GM18873 (cell line): ENCODE data around the gene LRRC45.

Experiments
- ATAC-seq: cut with Tn5 transposase; IDR thresholded peaks from one replicate; pipeline ENCODE4 v1.9.1; 2021; ENCODE audit warnings: mild to moderate bottlenecking, moderate library complexity, moderate number of reproducible peaks; ENCODE audit not compliant: unreplicated experiment, low FRiP score

The LRRC45 gene

DNA sequence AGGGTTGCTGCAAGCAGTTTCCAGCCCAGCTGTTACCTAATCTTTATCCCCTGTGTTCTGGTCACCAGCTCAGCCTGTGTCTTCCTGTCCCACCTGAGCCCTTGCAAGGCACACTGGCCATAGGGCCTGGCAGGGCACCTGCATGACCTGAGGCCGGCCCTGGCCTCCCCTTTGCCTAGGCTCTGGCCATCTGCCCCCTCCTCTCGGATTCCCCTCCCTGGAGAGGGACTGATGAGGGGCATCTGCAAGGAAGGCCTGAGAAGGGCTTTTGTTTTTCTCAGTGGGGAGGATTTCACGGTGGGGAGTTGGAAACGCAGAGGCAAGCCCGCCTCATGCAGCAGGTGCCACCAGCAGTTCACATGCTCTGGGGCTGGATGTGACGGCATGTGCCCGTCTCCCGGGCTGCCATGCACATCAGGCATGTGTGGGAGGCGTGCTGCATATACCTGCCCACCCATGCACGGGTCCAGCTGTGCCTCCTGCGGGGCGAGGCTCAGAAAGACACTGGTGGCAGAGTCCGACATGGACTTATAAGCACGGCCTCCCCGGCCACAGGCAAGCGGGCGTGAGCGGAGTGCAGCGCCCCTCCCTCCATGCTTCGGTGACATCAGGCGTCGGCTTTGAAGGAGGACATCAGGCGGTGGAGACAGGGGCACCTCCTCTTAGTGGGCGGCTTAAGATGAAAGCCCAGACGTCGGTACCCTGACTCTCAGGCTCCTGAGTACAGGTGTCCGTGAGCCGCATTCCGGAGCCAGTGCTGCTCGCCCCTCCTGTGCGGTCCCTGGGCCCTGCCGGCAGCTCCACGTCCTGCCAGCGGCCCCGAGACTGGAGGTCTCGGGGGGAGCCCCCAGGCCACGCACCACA is 29.1 kb upstream of the LRRC45 start:
- no peak for ATAC-seq

DNA sequence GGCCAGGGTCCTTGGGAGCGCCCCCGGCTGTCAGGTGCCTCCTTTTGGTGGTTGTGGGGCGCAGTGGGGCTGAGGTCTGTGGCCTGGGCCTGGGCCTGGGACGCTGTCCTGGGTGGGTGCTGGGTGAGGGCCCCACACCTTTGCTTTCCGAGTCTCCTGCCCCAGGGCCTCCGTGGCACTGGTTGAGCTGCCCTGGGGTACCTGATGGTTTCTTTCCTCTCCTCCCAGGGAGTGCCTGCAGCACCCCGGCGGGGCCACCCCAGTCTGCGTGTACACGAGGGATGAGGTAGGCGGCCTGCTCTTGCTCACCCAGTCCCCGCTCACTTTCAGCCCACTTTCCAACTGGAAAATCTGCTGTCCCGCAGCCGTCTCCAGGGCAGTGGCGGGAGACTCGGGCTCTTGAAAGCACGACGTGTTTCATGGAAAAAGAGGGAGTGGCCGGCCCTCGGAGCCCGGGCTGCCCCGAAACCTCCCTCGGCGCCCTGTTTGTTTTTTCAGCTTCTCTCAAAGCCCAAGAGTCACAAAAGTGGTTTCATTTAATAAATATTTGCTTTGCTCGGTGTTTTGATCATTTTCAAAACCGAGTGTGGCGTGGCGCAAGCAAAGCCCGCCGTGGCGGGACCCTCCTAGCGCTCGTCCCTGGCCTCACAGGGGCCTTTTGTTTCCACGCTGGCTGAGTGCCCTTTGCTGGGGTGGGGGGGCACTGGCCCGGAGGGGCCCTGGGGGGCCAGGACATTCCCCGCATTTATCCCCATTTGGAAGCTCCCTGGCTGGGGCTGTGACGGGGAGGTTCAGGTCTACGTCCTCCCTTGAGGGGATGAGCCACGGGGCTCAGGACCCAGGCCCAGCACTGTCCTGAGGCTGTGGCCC is 28.3 kb upstream of the LRRC45 start:
- no peak for ATAC-seq

DNA sequence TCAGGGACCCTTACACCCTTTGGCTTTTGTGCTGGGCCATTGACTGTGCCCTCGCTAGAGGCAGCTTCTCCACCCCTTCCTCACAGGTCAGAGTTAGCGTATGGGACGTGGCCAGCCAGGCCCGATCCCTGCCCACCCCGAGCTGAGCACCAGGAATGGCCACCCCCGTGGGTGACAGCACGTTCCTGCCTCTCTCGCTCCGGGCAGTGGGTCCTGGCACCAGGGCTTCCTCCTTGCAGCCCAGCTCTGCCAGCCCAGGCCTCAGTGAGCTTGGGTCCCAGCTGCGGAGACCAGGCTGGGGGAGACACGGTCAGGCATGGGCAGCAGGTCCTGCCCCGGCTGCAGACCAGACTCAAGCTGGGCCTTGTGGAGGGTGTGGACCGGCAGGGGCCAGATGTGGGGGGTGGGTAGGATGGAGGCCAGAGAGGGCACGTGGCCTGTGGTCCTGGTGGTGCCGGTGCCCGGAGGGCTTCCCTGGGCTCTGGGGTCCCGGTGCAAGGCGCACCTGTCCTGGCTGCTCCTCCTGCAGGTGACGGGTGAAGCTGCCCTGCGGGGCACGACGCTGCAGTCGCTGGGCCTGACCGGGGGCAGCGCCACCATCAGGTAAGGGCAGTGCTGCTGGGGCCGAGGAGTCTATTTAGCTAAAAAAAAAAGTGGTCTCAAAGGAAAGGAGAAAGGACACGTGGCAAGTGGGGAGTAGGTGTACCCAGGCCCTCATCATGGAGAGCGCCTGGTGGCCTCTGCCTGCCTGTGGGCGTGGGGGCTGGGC is 27.5 kb upstream of the LRRC45 start:
- no peak for ATAC-seq

GRCh38 chr17:81996232-81996756 is 26.8 kb upstream of the LRRC45 start:
- ATAC-seq = no peak

GRCh38 chr17:81996757-81997441 is 26.2 kb upstream of the LRRC45 start:
- ATAC-seq = no peak

GRCh38 chr17:81998212-81998611 is 24.9 kb upstream of the LRRC45 start:
- no peak for ATAC-seq

GRCh38 chr17:81998691-81999438 is 24.2 kb upstream of the LRRC45 start:
- ATAC-seq = no peak

DNA sequence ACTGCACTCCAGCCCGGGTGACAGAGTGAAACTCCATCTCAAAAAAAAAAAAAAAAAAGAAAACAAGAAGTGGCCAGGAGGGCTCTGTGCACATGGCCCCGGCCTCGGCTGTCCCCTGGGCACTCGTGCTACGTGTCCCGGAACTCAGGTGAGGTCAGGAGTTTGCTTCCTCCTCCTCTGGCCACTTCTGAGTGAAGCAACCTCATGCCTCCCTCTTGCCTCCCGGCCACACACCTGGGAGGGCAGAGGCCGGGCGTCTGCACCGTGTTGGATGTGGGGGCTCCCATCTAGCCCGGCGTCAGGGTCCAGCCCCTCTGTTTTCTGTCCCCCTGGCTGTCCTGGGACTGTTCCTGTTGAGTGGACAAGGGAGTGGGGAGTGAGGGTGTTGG is 23.5 kb upstream of the LRRC45 start:
- no peak for ATAC-seq

GRCh38 chr17:81999976-82000802 is 22.9 kb upstream of the LRRC45 start:
- ATAC-seq = no peak

DNA sequence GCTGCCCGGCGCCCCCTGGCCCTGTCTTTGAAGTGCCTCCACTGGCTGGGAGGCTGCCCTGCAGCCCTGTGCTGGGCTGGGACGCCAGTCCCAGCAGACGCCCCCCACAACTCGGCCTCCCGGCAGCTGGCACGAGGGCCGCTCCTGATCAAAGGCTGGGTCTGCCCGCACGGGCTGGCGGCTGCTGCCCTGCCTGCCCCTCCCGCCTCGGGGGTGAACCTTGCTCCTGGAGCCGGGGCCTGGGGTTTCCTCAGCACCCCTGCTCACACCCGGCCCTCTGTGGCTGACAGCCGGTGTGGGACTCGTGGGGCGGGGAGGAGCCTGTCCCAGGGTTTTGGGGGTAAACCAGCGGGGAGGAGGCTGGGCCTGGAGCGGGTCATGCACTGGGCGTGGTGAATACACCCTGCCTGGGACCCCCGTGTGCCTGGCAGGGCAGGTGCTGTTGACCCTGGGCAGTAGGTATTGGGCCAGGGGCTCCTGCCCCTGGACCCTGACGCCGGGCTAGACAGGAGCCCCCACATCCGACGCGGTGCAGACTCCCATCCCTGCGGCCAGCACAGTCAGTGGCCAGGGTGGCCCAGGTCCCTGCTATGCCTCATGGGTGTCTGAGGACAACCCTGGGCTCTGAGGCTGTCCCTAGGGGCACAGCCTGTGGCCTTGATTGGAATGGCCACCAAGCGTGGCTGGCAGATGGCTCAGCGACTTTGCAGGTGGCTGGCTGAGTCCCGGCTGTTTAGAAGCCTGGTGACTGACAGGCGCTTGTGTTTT is 22.1 kb upstream of the LRRC45 start:
- ATAC-seq = no peak

GRCh38 chr17:82001571-82002056 is 21.5 kb upstream of the LRRC45 start:
- ATAC-seq = no peak

- ATAC-seq = no peak
Observed at GRCh38 chr17:82003411-82004381, 19.4 kb upstream of the LRRC45 start.

DNA sequence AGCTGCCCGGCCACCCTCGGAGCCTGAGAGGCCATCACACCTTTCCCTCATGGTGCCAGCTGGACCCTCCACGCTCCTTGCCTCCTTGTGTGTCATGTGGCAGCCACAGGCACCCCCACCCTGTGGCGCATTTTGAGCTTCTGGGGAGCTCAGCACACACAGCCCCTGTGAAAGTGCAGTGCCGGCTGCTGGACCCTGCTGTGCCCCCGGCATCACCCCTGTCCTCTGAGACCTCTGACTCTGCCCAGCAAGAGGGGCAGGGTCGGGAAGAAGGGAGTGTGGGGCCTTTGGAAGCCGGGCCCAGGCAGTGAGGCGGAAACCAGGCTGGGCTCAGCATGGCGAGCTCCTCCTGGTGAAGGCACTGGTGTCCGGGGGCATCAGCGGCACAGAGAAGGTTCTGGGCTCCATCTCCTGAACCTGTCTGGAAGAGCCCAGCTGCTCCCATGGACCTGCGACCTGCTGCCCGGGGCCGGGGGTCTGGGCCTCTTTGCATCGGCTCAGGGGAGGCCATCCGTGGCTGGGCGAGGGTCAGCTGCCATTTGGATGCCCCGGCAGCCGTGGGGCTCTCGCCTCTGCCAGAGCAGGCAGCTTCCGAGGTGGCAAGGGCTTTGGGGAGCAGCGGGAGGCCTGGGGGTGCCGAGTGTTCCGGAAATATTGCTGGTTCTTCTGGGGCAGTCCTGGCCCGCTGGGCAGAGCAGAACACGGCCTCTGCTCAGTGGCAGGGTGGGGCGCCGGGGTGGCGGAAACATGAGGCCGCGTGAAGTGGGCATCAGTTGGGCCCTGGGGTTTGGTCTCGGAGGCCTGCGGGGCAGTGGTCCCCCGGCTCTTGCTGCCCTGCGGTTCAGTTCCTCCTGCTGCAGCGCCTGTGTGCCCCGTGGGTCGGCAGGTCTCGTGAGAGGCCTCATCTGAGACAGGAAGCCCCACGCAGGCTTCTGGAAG is 18.3 kb upstream of the LRRC45 start:
- no peak for ATAC-seq

- ATAC-seq = no peak
Observed at GRCh38 chr17:82005701-82006348, 17.3 kb upstream of the LRRC45 start.
